HCT116 (cell line): ENCODE data around the gene TRIM67. TPM values are rescaled to one million over a fixed set of nuclear protein-coding genes. Genes with fewer than 3 reads are reported as not detected.
A peak's percentile ranks its signal among the peaks of the same experiment; 100 is the strongest.

ENCODE experiments used
- ATAC-seq: fragments of 200-7000 bp; cut with Tn5 transposase; 2 replicates; pipeline ENCODE4 v1.9.1; 2020; ENCODE audit warnings: mild to moderate bottlenecking, moderate library complexity
- BruUV-seq: library from RNA; stranded (reverse); fragments of 400-500 nt; replicated peaks from 2 replicates; lab custom pipeline; 2021; lab: Mats Ljungman, UMichigan
- CTCF ChIA-PET: fragments of 300-600 bp; sonication (Branson Sonifier 250); formaldehyde crosslinking; loops from one replicate; lab custom pipeline; 2021; ENCODE audit warnings: antibody characterized with exemption; lab: Charles Lee
- POLR2A ChIA-PET: fragments of 300-600, 350-600 bp; sonication (Branson Sonifier 250); formaldehyde crosslinking; loops from one replicate; lab custom pipeline; 2021; ENCODE audit warnings: antibody characterized with exemption; lab: Charles Lee
- RAD21 ChIA-PET, 2 experiments: fragments of 300-600 bp; sonication (Branson Sonifier 250); formaldehyde crosslinking; loops; one replicate each; lab custom pipeline; 2023; ENCODE audit warnings: low total read pairs in 2 of 2; ENCODE audit not compliant: uncharacterized antibody in 2 of 2, unreplicated experiment in 2 of 2, low non-redundant PET in 1 of 2; lab: Charles Lee
- DNase-seq: peaks from one replicate; pipeline ENCODE4 v3.0.0-alpha.2; 2010; ENCODE audit warnings: low read depth, low spot score
- H2AFZ ChIP-seq: fragments of 200-600 bp; shearing (Covaris generic), sonication (generic); 2 replicates; pipeline ENCODE4 v1.6.1; 2017; ENCODE audit warnings: low read depth, mixed run types, mixed read lengths, antibody characterized with exemption, low read length; ENCODE audit not compliant: poor library complexity, severe bottlenecking
- H3K27ac ChIP-seq: 2 replicates; pipeline ENCODE4 v1.5.1; 2012; ENCODE audit warnings: low read depth, low read length
- H3K27me3 ChIP-seq: fragments of 200-600 bp; sonication (generic); 2 replicates; pipeline ENCODE4 v1.6.1; 2016; ENCODE audit warnings: mixed run types, low read length, mixed read lengths; ENCODE audit not compliant: insufficient read depth
- H3K36me3 ChIP-seq, 2 experiments: fragments of 200-500 bp in 1 of 2; fragments of 200-600 bp in 1 of 2; sonication (Bioruptor generic) in 1 of 2; sonication (generic) in 1 of 2; 2 replicates each; pipeline versions ENCODE4 v1.5.1 to v1.6.1; 2014 to 2016; ENCODE audit warnings: low read length in 2 of 2, inconsistent platforms in 1 of 2, mixed read lengths in 1 of 2, mixed run types in 1 of 2; ENCODE audit not compliant: insufficient read depth in 2 of 2, control insufficient read depth in 1 of 2
- H3K4me1 ChIP-seq, 2 experiments: fragments of 200-600 bp in 1 of 2; sonication (generic) in 1 of 2; 2 replicates each; pipeline versions ENCODE4 v1.5.1 to v1.6.1; 2012 to 2017; ENCODE audit warnings: low read length in 2 of 2, inconsistent platforms in 1 of 2, mild to moderate bottlenecking in 1 of 2, mixed read lengths in 1 of 2, mixed run types in 1 of 2, moderate library complexity in 1 of 2; ENCODE audit not compliant: insufficient read depth in 2 of 2, control insufficient read depth in 1 of 2
- H3K4me2 ChIP-seq: fragments of 200-600 bp; sonication (generic); 2 replicates; pipeline ENCODE4 v1.6.1; 2017; ENCODE audit warnings: mixed run types, low read length, mixed read lengths
- H3K4me3 ChIP-seq, 2 experiments: fragments of 200-600 bp in 1 of 2; sonication (generic) in 1 of 2; replicated peaks in 1 of 2; 2 replicates each; pipeline ENCODE4 v1.5.1; 2011 to 2016; ENCODE audit warnings: low read length in 2 of 2, control low read depth in 1 of 2, low read depth in 1 of 2, mild to moderate bottlenecking in 1 of 2, mixed read lengths in 1 of 2, mixed run types in 1 of 2
- H3K79me2 ChIP-seq: fragments of 200-600 bp; sonication (generic); 2 replicates; pipeline ENCODE4 v1.6.1; 2017; ENCODE audit warnings: mild to moderate bottlenecking, mixed run types, low read length, moderate library complexity, mixed read lengths; ENCODE audit not compliant: insufficient read depth
- H3K9ac ChIP-seq: fragments of 200-600 bp; sonication (generic); 2 replicates; pipeline ENCODE4 v1.6.1; 2016; ENCODE audit warnings: low read length, mixed read lengths
- H3K9me2 ChIP-seq: fragments of 200-600 bp; sonication (generic), shearing (Covaris generic); 2 replicates; pipeline ENCODE4 v1.6.1; 2017; ENCODE audit warnings: mixed run types, mild to moderate bottlenecking, moderate library complexity; ENCODE audit not compliant: insufficient read depth
- H3K9me3 ChIP-seq, 2 experiments: fragments of 200-500 bp in 1 of 2; fragments of 200-600 bp in 1 of 2; sonication (Bioruptor generic) in 1 of 2; sonication (generic) in 1 of 2; 2 replicates each; pipeline ENCODE4 v1.6.1; 2014 to 2017; ENCODE audit warnings: low read length in 2 of 2, mixed read lengths in 2 of 2, inconsistent platforms in 1 of 2, low read depth in 1 of 2, mild to moderate bottlenecking in 1 of 2, mixed run types in 1 of 2, moderate library complexity in 1 of 2; ENCODE audit not compliant: control insufficient read depth in 1 of 2, insufficient read depth in 1 of 2
- H4K20me1 ChIP-seq: fragments of 200-600 bp; sonication (generic), shearing (Covaris generic); 2 replicates; pipeline ENCODE4 v1.6.1; 2017; ENCODE audit warnings: mixed run types, mild to moderate bottlenecking, moderate library complexity; ENCODE audit not compliant: insufficient read depth
- ELF1 ChIP-seq: IDR thresholded peaks from 2 replicates; pipeline ENCODE4 v1.6.1; 2012; ENCODE audit warnings: low read depth, borderline replicate concordance
- EZH2phosphoT487 ChIP-seq: fragments of 200-600 bp; IDR thresholded peaks from 2 replicates; pipeline ENCODE4 v1.6.1; 2018; ENCODE audit warnings: antibody characterized with exemption, borderline replicate concordance
- FOSL1 ChIP-seq: IDR thresholded peaks from 2 replicates; pipeline ENCODE4 v1.6.1; 2012; ENCODE audit warnings: low read depth
- JUND ChIP-seq: IDR thresholded peaks from 2 replicates; pipeline ENCODE4 v1.6.1; 2012
- RAD21 ChIP-seq: IDR thresholded peaks from 2 replicates; pipeline ENCODE4 v1.6.1; 2012; ENCODE audit warnings: low read depth, mild to moderate bottlenecking
- SIN3A ChIP-seq: IDR thresholded peaks from 2 replicates; pipeline ENCODE4 v1.6.1; 2012; ENCODE audit warnings: low read depth
- SP1 ChIP-seq: IDR thresholded peaks from 2 replicates; pipeline ENCODE4 v1.6.1; 2012; ENCODE audit warnings: low read depth
- intact Hi-C: fragments of 100-400 bp; cut with micrococcal nuclease; formaldehyde crosslinking; loops from 2 replicates; pipeline ENCODE4 v1.10.0; 2022
- total RNA-seq: library from RNA; stranded (reverse); gene quantifications from one replicate; pipeline ENCODE4 v1.2.1, GENCODE V29; 2021; ENCODE audit not compliant: unreplicated experiment

TRIM67 gene
- total RNA-seq, 1 experiment from 2014 or later = 0.02 TPM

GRCh38 chr1:231236938-231237337, 75.1 kb downstream of the TRIM67 start:
- H3K4me1 ChIP-seq = peaks cover 32 to 46% of the 10 kb centered on the region in 2 experiments
- no peaks in the 10 kb centered on the region for H4K20me1 ChIP-seq
- ATAC-seq (no peak), DNase-seq (no peak)
- BruUV-seq = no TSS peak
- no peak overlapping the region for H3K4me2 ChIP-seq
- ChIA-PET CTCF (no interaction called here), RAD21 (no interaction called here), POLR2A (no interaction called here)
- H3K9me2 ChIP-seq = no peaks in the 10 kb centered on the region
- peaks cover 11 to 13% of the 10 kb centered on the region in 2 experiments for H3K36me3 ChIP-seq
- no peaks in the 10 kb centered on the region for H3K9me3 ChIP-seq
- no peak overlapping the region for H3K4me3 ChIP-seq
- no peak overlapping the region for H3K9ac ChIP-seq
- H3K79me2 ChIP-seq = peaks cover 41% of the 10 kb centered on the region
- no peak overlapping the region for H2AFZ ChIP-seq
- intact Hi-C loops = no loop called here
- no peak overlapping the region for H3K27ac ChIP-seq
- TF ChIP-seq RAD21 (peak; percentile 7; the same call in 1 of the 2 replicates), ELF1 (no peak)
- H3K27me3 ChIP-seq = no peaks in the 10 kb centered on the region

- Histone ChIP-seq H3K9me3 (no peaks in the 10 kb centered on the region), H3K36me3 (peaks cover 11 to 13% of the 10 kb centered on the region in 2 experiments), H3K27me3 (no peaks in the 10 kb centered on the region), H3K9ac (no peak overlapping the region), H3K9me2 (no peaks in the 10 kb centered on the region), H4K20me1 (no peaks in the 10 kb centered on the region), H3K4me3 (no peak overlapping the region), H3K4me2 (no peak overlapping the region), H3K27ac (no peak overlapping the region), H3K4me1 (peaks cover 39 to 40% of the 10 kb centered on the region in 2 experiments), H2AFZ (no peak overlapping the region), H3K79me2 (peaks cover 41% of the 10 kb centered on the region)
- ChIA-PET RAD21 (no interaction called here), POLR2A (no interaction called here), CTCF (no interaction called here)
- BruUV-seq = no TSS peak
- no peak for TF ChIP-seq FOSL1
- no peak for TF ChIP-seq SP1
- TF ChIP-seq JUND = no peak
- no peak for TF ChIP-seq SIN3A
- no peak for TF ChIP-seq EZH2phosphoT487
- no peak for TF ChIP-seq ELF1
- intact Hi-C loops = no loop called here
- ATAC-seq (no peak), DNase-seq (no peak)
These were observed 76.4 kb downstream of the TRIM67 start for GRCh38 chr1:231238298-231238697.
